Measurements from ENCODE around the gene STK24.

The STK24 gene

GRCh38 chr13:98441056-98441676, 135.7 kb downstream of the STK24 start:
- no peak overlapping the region for H3K27ac ChIP-seq
- no peaks in the 10 kb centered on the region for H3K27me3 ChIP-seq (ENCODE audit: insufficient read depth, low read depth, severe bottlenecking)
- H3K36me3 ChIP-seq: peaks cover 72% of the 10 kb centered on the region
- H3K9me3 ChIP-seq (ENCODE audit: severe bottlenecking): no peaks in the 10 kb centered on the region
- TF ChIP-seq, protein P1, sequence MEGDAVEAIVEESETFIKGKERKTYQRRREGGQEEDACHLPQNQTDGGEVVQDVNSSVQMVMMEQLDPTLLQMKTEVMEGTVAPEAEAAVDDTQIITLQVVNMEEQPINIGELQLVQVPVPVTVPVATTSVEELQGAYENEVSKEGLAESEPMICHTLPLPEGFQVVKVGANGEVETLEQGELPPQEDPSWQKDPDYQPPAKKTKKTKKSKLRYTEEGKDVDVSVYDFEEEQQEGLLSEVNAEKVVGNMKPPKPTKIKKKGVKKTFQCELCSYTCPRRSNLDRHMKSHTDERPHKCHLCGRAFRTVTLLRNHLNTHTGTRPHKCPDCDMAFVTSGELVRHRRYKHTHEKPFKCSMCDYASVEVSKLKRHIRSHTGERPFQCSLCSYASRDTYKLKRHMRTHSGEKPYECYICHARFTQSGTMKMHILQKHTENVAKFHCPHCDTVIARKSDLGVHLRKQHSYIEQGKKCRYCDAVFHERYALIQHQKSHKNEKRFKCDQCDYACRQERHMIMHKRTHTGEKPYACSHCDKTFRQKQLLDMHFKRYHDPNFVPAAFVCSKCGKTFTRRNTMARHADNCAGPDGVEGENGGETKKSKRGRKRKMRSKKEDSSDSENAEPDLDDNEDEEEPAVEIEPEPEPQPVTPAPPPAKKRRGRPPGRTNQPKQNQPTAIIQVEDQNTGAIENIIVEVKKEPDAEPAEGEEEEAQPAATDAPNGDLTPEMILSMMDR (IDR thresholded peaks at IDR 0.05; ENCODE audit: low read depth, low read length): no peak
- no peak for DNase-seq
- H3K4me3 ChIP-seq (ENCODE audit: low read depth, low read length): no peak overlapping the region

DNA sequence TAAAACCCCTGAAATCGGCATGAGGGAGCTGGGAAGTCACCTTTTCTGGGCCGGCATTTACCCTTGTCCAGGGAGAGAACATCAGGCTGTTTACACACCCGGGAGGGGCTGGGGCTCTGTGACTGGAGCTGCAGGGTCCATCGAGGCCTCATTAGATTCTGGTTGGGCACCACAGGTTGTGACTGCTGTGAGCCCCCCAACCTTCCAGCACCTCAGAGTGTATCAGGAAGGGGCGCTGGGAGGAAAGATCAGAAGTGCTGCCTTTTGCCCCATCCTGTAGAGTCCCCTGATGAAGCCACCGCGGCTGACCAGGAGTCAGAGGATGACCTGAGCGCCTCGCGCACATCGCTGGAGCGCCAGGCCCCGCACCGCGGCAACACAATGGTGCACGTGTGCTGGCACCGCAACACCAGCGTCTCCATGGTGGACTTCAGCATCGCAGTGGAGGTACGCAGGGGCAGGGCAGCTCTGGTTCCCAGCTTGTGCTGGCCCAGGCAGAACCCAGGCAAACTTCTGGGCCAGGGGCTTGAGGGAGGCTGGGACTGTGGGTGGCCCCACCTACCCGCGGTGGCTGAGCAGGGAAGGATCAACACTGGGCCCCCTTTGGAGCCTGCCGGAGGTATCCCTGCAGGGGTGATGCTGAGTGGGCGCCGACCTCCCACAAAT, 136.4 kb downstream of the STK24 start:
- TF ChIP-seq, protein P1 (IDR thresholded peaks at IDR 0.05; ENCODE audit: low read depth, low read length): no peak
- Histone ChIP-seq H3K36me3 (peaks cover 72% of the 10 kb centered on the region), H3K27ac (no peak overlapping the region), H3K4me3 (ENCODE audit: low read depth, low read length) (no peak overlapping the region), H3K27me3 (ENCODE audit: insufficient read depth, low read depth, severe bottlenecking) (no peaks in the 10 kb centered on the region), H3K9me3 (ENCODE audit: severe bottlenecking) (no peaks in the 10 kb centered on the region)
- DNase-seq: no peak

DNA sequence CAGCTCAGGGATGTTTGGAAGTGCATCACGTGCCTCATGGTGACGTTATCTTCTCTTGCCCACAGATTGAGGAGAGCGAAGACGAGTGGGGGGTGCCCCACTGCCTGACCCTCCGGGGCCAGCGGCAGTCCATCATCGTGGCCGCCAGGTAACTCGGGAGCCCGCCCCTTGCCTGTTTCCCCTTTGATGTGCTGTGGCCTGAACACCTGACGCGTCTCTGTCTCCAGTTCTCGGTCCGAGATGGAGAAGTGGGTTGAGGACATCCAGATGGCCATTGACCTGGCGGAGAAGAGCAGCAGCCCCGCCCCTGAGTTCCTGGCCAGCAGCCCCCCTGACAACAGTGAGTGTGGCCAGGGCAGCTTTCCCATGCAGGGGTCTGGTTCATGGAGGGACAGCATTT, 137.0 kb downstream of the STK24 start:
- no peaks in the 10 kb centered on the region for H3K9me3 ChIP-seq (ENCODE audit: severe bottlenecking)
- no peak for DNase-seq
- no peaks in the 10 kb centered on the region for H3K27me3 ChIP-seq (ENCODE audit: insufficient read depth, low read depth, severe bottlenecking)
- H3K36me3 ChIP-seq: peaks cover 78% of the 10 kb centered on the region
- H3K4me3 ChIP-seq (ENCODE audit: low read depth, low read length): no peak overlapping the region
- TF ChIP-seq, protein P1 (IDR thresholded peaks at IDR 0.05; ENCODE audit: low read depth, low read length): no peak
- H3K27ac ChIP-seq: no peak overlapping the region

DNA sequence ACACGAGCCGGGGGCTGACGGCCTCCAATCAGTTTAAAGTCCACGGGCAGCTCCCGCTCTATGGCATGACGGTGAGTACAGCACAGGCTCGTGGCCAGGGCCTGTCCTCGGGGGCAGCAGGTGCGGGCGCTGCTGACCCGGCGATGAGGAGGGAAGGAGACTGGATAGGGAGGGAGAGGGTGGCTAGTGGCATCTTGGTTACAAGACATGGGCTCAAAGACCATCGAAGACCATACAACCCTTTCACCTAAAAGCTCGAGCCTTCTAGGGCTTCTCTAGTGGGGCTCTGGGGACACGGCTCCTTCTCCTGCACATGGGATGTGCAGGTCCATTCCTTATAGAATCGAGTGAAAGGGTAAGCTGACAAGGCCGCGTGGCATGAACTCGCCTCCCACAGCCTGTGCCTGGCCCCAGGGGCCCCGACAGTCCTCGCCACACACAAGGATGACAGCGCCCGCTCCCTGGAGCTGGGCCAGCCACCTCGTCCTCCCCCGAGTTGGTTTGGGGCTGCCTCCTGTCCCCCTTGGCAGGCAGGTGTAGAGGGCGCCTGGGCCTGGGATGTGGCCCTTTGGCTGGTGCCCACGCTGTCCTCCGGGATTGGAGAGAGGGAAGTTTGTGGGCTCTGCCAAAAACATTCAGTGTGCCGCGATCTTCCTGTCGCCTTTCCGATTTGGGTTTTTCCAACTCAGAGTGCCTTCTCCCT, 137.6 kb downstream of the STK24 start:
- TF ChIP-seq, protein P1 (IDR thresholded peaks at IDR 0.05; ENCODE audit: low read depth, low read length): no peak
- H3K36me3 ChIP-seq: peaks cover 77% of the 10 kb centered on the region
- H3K9me3 ChIP-seq (ENCODE audit: severe bottlenecking): no peaks in the 10 kb centered on the region
- no peak overlapping the region for H3K4me3 ChIP-seq (ENCODE audit: low read depth, low read length)
- no peak overlapping the region for H3K27ac ChIP-seq
- no peaks in the 10 kb centered on the region for H3K27me3 ChIP-seq (ENCODE audit: insufficient read depth, low read depth, severe bottlenecking)
- DNase-seq: no peak

GRCh38 chr13:98438246-98439125, 138.4 kb downstream of the STK24 start:
- DNase-seq: no peak
- Histone ChIP-seq H3K36me3 (peaks cover 79% of the 10 kb centered on the region), H3K4me3 (ENCODE audit: low read depth, low read length) (no peak overlapping the region), H3K27me3 (ENCODE audit: insufficient read depth, low read depth, severe bottlenecking) (no peaks in the 10 kb centered on the region), H3K9me3 (ENCODE audit: severe bottlenecking) (no peaks in the 10 kb centered on the region), H3K27ac (no peak overlapping the region)
- TF ChIP-seq, protein P1 (IDR thresholded peaks at IDR 0.05; ENCODE audit: low read depth, low read length): no peak
